OCI-M2 (cell line): ENCODE results near the gene ANKRD12.
"Not testable (repeated sequence)": the region's sequence is repeated elsewhere in the genome, so short reads cannot be mapped to it uniquely, and the experiment has no call there.

ENCODE experiments used
- DNase-seq: peaks from one replicate; lab custom pipeline; 2025; ENCODE audit not compliant: unreplicated experiment; lab: John Stamatoyannopoulos, UW

ANKRD12 gene

DNA sequence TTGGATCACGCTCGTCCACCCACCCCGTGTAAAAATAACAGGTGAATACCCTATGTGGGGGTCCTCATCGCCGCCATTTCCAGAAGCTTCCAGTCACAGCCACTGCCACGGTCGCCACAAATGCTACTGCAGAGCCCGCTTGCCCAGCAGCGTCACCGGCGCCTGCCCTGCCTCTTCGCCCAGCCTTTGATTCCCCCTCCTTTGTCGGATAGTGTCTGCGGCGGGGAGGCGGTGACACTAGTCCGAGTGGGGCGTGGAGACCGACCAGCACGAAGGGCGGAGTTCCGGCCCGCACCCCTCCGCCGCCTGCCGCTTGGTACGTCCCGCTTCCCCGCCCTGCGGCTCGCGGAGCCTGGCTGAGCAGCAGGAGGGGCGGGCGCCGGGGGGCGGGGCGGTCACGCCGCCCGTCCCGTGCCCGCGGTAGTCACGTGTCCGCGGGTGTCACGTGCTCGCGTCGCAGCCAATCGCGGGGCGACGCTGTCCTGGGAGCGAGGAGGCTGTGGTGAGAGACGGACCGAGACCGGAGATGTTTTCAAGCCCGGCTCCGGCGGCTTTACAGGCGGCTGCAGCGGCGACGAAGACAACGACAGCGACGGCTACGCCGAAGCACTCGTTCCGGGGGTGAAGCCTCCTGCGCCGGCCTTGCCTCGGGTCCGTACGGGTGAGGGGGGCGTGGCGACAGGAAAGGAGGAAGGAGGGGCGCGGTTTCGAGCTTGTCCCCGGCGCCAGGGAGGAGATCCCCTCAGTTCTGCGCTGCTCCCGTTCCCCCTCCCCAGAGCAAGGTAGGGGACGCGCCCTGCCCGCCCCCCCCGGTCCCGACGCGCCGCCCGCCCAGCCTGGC, at the start of gene ANKRD12:
Gene ANKRD12 (plus strand): TSS at position 467 of the 841 bp plus-strand sequence. CDS start 45,652 bp downstream, outside the sequence.
- peak; percentile 28 for DNase-seq

DNA sequence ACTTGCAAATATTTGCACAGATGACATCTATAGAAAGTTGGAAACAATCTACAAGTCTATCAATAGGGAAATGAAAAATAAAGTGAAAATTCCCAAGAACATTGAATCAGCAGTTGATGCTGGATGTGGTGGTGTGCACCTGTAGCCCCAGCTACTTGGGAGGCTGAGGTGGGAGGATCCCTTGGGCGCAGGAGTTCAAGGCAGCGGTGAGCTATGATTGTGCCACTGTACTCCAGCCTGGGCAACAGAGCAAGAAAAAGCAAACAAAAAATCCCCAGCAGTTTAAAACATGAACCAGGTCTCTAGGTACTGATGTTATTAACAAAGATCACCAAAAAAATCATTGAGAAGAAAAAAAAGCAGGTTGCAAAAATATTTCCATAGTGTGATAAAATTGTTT, 49.4 kb upstream of the ANKRD12 start:
- DNase-seq, result no peak

DNA sequence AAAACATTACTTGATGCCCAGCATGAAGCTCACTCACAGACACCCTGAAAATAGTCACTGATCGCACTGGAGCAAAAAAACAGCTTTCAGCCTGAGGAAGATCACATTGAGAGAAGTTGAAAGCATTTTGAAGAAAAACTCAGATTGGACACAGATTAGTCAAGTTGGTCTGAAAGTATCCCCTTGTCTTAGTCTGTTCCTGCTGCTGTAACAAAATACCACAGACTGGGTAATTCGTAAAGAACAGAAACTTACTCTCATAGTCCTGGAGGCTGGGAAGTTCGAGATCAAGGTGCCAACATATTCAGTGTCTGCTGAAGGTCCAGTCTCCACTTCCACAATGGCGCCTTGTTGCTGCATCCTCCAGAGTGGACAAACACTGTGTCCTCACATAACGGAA, 48.3 kb upstream of the ANKRD12 start:
- DNase-seq, result no peak

DNA sequence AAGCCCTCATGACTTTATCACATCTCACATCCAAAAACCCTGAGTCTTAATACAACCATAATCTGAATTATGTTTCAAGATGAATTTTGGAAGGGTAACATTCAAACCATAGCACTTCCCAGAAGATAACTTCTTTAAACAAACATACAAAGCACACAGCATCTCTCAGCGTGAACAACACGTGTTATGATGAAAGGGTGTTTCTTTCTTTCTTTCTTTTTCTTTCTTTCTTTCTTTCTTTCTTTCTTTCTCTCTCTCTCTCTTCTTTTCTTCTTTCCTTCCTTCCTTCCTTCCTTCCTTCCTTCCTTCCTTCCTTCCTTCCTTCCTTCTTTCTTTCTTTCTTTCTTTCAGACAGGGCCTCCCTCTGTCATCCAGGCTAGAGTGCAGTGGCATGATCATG, 47.9 kb upstream of the ANKRD12 start:
- DNase-seq, result not testable (repeated sequence)

DNA sequence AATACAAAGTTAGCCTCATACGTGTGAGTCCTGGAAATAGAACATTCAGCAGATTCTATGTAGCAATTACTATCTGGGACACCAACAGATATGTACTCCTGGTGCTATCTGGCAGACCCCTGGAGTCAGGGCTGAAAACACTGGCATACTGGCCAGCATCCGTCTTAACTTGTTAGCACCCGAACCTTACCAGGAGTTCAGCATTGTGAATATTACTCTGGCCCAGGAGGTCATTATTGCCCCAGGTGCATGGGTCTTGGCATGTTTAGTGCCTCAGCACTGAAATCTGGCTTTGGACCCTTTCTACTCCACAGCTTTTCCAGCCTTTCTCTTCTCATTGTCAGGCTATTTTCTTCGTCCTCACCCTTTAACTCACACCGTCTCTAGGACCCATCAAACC, 46.0 kb upstream of the ANKRD12 start:
- DNase-seq, result no peak

DNA sequence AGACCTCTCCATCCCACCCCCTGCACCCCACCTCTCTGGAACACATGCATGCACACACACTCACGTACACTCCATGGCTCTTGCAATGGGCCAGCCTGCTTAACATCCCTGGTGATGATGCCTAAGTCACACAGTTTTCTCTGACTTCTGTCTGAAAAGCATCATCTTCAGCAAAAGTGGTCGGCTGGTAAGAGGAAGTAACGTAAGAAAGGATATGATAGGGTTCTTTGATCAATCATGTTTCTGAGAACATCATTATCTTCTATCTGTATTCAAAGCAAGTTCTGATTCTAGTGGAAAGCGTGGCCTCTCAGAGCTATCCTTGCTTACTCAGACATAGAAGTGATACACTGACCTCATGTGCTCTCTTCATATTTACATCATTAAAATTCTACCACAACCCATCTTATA, 45.5 kb upstream of the ANKRD12 start:
- DNase-seq, result no peak

DNA sequence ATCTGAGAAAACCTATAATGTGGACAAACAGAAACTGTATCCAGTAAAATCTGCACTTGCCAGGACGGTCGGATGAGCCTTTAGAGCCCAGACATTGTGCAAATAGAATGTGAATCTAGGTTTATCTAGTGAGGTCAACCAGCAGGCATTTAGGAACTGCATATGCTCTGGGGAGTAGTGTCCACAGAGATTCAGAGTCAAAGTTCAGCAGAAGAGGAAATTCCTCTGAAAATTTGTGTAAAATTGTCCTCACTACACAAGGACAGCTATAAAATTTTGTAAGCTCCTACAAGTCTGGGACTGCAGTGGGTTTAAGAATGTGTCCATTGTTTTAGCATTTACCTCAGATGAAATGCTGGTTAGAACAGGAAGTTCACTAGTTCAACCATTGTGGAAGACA, 43.9 kb upstream of the ANKRD12 start:
- no peak for DNase-seq

DNA sequence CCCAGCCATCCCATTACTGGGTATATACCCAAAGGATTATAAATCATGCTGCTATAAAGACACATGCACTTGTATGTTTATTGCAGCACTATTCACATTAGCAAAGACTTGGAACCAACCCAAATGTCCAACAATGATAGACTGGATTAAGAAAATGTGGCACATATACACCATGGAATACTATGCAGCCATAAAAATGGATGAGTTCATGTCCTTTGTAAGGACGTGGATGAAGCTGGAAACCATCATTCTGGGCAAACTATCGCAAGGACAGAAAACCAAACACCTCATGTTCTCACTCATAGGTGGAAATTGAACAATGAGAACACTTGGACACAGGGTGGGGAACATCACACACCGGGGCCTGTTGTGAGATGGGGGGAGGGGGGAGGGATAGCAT, 43.5 kb upstream of the ANKRD12 start:
- DNase-seq, result not testable (repeated sequence)

DNA sequence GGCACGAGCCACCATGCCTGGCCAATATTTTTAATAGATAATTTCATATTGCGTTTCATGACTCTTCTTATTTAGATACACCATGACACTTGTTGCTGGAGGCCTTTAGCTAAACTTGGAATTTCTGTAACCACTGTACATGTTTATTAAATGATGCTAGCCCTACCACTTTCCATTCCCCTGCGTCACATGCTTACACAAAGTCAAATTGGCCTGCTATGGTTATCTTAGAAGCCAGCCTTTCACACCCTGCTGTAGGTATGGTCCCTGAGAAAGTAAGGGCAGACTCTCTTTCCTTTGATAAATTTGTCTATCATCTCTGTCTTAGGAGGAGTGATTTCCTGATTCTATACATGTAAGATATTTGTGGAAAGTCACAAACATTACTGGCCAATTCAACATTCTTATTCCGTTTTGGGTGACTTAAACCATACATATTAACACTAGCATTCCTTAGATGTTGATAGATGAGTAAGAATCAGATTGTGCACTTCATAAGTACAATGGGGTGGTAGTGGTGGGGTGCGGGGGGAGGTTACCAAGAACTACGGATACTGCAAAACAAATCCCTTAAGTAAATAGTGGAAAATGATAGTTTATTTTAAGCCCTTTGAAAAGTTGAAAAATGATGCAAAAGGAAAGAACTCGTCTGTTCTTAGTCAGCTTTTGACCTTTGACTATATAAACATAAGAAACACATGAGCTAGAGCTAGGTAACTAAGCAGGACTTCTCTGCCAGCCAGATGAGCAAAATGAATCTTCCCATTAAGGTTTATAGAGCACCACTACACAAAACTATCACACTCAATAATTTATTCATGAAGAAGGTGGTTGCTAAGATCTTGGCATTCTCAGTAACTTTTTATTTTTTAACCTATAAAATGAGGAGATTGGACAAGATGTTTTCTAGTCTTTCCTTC, 42.0 kb upstream of the ANKRD12 start:
- no peak for DNase-seq

DNA sequence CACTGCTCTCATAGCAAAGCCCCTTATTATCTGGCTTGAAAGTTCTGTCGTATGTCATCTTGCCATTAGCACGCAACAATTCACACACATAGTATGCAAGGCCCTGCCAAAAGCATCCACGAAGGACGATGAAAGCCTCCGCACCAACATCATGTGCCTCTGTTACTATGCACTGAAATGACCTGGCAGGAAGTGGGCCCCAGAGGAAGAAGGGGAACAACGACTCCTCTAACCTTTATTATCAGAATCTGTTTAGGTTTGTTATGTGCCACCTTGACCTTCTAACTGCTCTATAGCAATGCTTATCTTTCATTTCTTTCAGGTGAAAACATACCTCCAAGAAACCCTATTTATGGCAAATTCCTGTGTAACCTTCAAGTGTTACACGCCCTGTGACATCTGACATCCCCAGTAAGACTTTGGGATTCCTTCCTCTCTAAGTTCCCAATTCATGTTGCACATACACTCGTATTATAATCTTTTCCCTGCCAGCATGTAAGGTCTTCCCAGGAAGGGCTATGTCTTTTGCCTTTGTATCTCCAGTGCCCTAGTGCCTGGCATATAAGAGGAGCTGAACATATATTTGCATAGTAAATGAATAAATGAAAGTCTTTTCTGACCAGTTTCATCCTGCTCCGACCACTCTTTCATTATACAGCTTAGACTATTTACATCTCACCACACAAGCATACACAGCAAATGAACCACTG, 41.1 kb upstream of the ANKRD12 start:
- DNase-seq, result no peak

DNA sequence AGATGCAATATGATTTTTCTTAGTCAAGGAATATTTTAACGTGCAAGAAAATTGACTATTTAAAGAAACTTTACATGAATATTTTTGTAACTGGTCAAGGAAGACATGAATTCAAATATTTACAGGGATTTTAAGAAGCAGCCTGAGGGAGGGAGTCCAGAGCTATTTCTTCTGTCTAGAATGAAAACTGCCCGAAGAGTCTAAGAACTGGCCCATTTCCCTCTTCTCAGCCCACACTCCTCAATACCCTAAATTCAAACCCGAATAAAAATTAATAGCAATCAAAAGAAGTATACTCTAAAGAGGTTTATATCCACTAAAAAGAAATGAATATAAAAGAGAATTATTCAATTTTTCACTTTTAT, 40.6 kb upstream of the ANKRD12 start:
- DNase-seq, result no peak

DNA sequence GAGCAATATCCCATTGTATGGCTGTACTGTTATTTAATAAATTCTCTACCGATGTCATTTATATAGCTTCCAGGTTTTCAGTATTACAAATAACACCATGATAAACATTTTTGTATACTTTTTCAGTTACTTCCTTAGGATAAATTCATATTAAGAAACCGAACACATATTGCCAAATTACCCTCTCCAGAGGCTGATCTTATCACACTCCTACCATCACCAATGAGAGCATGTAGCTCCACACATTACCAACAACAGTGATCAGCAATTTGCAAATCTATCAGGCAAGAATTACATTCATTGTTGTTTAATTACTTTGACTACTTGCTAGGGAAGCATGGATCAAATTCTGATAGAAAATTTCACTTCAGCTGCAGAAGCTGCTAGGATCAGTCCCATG, 39.9 kb upstream of the ANKRD12 start:
- DNase-seq, result no peak

DNA sequence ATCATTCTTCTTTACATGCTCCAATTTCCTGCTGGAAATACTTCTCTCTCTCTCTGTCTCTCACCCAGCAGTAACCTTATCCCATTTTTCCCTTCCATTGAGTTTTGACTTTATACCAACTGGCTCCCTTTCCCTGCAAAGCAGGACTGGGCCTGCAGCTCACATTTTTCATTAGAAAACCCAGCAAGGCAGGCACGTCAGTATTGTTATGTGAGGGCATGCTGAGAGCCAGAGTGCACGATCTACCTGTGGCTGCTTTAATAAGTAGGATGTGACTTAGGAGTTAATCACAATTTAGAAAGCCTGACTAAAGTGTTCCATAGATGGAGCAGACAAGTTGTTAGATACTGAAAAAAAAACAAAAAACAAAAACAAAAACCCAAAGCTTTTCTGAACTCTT, 39.2 kb upstream of the ANKRD12 start:
- DNase-seq, result no peak

DNA sequence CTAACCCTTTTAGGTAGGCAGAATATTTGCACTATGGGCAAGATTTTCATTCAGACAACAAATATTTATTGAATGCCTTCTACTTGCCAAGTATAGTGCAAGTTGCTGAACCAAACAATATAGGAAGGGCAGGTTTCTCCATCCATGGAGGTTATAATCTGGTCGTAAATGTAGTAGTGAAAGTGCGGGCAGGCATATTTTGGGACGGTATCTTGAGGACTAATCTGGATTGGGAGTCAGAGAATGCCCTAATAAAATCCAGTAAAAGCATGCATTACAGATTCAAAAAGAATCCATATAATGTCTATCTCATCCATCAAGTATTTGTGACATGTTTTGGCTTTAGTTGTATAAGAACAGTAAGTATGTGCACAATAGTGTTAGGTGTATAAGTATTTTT, 35.8 kb upstream of the ANKRD12 start:
- no peak for DNase-seq

DNA sequence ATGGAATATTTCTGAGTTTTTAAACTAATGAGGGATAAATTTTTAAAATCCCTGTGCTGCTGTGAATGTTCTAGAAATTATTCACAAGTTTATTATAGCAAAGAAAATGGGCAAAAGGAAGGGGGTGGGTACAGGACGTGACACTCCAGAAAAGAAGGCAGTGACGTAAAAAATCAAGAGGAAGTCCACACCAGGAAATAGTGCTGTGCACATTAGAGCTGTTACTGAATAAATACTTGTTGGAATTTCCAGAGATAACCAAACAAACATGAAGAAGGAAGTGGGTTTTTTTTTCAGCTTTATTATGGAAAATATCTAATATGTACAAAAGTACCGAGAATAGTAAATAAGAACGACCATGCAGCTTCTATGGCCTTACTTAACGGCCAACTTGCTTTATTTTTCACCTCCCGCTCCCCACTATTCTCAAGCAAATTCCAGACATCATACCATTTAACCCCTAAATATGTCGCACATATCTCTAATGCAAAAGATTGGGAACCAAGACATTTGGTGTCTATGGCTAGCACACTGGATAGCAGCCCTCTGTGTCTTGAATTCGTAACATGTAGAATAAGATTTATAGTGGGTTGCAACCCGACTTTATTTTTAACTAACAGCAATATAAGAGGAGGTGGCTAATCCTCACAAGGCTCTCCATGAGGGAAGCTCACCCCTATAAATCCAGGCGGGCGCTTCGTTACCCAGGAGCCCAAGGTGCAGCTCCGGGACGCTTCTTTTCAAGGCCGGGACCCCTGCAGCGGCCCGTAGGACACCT, 34.7 kb upstream of the ANKRD12 start:
- DNase-seq, result no peak

DNA sequence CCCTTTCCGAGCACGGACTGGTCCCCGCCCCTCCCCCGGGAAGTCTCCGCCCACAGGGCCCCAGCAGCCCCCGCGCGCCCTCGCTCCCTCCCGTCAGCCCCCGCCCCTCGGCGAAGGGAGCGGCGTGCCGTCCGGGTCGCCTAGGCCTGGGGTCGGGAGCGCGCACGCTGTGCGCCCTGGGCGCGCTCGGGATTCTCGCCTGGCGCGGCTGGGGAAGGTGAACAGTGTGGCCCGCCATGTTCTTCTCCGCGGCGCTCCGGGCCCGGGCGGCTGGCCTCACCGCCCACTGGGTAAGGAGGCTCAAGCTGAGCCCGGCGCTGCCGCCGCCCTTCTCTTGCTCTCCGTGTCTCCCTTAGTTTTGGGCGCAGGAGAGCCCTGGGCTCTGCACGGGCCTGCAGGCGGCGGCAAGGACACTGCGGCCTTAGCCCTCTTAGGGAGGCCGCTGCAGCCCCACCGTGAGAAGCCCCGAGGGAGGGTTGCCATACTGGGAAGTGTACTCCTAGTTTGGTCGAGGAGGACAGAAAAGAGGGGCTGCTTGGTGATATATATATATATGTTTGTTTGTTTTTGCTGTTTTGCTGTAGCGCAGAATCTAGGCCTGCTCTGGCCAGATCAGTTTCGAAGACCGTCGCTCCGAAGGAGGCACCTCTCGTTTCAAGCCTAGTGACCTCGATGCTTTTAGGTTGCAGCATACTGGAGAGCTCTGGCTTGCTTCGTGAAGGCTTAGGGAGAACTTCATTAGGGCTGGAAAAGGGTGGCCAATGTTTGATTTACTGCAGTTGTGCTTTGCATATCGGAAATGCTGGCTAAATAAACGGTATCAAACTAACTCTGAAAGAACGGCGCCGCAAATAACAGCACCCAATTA, 33.8 kb upstream of the ANKRD12 start, which contains the start of gene NDUFV2:
Gene NDUFV2 (plus strand): TSS at position 192 of the 868 bp plus-strand sequence. CDS start 45 bp downstream, at position 237.
- peak; percentile 73 for DNase-seq

DNA sequence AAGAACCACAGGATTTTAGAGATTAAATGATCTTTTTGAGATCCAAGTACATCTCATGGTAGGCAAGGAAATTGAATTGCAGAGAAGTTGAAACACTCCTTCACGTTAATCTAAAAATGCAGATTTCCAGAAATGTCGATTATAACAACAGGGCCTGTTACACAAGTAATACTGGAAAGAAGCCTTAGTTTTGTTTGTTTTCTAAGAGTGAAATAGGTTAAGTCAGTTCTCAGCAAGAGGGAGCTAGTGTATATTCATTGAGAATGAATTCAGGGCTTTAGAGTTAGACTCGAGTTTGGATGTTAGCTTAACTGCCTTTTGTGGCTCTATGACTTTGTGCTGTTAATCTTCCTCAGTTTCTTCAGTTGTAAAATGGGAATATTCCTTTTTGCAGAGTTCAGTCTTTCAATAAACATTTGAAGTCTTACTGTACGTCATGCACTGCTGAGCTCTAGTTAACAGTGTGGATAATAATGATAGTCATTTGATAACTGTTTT, 33.2 kb upstream of the ANKRD12 start:
- DNase-seq, result no peak

DNA sequence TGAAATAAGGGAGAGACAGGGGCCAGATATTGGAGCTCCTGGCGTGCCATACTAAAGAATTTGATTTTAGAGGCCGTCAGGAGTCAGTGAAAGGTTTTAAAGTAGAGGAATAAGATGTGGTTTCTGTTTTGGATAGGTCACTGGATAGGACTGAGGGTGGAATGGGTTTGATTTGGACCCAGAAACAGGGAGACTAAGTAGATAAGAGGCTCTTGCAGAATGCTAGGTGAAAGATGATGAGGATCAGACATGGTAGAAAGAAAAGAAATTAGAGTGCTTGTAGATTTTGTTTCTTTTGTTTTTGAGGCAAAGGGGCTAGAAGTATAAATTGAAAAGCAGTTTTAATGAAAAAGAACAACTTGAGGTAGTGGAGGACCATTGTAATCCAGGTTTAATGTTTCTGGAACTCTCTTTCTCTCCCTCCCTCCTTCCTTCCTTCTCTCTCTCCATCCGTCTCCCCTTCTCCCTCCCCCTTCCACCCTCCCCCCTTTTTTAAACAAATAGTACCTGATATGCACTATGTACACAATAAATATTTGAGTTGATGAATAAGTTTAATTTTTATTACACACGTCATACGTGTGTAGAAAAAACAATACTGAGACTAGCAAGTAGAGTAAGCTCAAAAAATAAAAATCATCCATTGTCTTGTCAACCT, 32.2 kb upstream of the ANKRD12 start:
- DNase-seq, result no peak

DNA sequence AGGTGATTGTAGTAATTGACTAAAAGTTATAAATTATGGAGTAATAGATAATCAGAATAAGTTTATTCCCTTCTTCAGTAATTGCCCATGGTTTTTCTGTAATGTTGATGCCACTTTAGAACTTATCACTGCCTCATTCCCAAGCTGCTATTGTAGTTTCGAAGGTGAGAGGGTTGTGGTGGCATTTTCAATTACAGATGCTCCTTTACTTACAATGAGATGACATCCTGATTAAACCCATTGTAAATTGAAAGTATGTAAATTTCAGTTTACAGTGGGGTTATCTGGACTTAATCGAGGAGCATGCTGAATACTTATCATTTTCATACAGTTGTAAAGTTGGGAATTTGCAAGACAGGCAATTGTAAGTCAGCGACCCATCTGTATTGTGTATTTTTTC, 31.2 kb upstream of the ANKRD12 start:
- DNase-seq, result no peak
